HG03135 (cell line): ENCODE data around the gene LCK.

Experiments used
- ATAC-seq: cut with Tn5 transposase; IDR thresholded peaks from one replicate; pipeline ENCODE4 v1.9.1; 2021; ENCODE audit warnings: mild to moderate bottlenecking, moderate library complexity; ENCODE audit not compliant: unreplicated experiment

LCK gene

DNA sequence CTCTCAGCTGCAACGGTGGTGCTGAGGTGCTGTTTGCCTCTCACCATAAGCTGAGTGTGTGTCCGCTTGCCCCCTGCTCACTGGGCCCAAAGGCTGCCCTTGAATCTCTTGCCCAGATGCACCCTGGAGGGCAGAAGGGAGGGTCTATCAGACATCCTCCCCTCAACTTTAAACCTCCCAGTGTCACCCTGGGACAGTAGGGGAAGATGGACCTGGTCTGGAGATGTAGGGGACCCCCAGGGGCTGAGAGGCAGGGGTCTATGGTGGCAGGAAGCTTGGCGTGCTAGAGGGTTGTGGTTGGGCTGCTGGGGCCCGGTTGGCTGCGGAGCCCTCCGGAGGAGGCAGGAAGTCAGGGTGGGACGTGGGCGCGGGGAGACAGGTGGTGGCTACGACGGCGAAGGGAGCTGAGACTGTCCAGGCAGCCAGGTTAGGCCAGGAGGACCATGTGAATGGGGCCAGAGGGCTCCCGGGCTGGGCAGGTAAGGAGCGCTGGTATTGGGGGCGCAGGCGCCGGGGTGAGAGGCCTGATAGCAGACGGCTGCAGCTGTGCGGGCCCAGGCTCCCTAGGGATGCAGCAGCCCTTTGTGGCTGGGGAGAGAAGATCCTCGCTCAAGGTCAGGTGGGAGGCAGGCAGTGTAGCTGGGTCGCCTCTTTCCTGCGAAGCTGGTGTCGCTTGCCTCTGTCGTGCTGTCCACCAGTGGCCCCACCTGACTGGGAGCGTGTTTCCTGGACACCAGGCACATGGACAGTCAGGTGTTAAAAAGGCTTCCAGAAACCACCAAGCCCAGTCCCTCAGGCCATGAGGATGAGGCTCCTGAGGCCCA, at the start of gene LCK:
Gene LCK (plus strand): TSS at position 373 of the 824 bp plus-strand sequence. CDS start 23,065 bp downstream, outside the sequence.
- no peak for ATAC-seq

DNA sequence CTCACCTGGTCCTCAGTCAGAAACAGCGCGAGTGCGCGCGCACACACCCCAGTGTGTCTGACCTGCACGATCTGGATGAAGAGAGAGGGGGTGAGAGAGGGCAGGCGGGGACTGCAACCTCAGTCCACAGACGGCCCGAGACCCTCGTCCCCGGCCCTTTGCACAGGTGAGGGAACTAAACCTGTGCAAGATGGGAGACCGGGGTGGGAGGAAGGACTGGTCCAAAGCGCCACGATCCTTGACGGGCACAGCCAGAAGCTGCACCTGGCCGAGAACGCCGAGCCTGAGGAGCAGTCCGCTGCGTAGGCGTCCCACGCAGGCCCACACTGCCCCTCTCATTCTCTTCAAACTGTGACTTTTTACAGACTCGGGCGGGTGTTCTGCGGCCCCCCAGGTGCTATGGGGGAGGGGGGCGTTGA, 46.1 kb upstream of the LCK start:
- ATAC-seq = no peak

DNA sequence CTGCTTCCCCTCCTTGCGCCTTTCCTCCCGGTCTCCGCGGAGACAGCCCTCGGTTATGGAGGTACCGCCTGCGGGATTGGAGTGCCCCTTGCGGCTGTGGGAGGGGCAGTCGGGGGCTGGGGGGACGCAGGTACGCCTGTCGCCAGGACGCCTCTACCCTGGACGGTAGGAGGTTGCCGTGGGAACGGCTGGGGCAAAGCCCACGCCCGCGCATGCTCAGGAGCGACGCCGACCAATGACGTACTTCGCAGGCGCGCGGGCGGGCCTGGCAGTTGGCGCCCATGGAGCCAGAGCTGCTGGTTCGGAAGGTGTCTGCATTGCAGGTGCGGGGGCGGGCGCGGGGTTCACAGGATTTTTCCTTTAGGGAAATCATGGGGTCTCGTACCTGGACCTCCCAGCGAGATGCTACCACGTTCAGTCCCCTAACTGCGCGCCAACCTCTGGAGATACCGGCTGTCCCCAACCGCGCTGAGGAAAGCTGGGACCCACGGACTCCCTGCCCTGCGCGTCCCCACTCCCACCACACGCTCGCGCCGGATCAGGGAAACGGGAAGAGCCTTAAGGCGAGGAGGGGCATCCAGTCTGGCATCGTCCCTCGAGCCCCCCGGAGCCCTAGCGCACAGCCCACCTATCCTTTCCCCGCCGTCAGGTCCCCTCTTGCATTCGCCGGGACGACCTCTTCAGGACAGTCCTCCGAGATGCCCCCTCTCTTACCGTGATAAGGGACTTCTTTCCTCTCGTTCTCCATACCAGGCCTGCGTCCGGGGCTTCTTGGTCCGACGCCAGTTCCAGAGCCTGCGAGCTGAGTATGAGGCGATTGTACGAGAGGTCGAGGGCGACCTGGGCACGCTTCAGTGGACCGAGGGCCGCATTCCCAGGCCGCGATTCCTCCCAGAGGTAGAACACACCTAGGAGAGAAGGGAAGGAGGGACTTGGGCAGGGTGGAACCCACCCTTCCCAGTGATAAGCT, 45.4 kb upstream of the LCK start, which contains the start of gene IQCC:
Gene IQCC (plus strand): TSS at position 271 of the 970 bp plus-strand sequence. CDS start 11 bp downstream, at position 282.
- ATAC-seq = peak; percentile 59

DNA sequence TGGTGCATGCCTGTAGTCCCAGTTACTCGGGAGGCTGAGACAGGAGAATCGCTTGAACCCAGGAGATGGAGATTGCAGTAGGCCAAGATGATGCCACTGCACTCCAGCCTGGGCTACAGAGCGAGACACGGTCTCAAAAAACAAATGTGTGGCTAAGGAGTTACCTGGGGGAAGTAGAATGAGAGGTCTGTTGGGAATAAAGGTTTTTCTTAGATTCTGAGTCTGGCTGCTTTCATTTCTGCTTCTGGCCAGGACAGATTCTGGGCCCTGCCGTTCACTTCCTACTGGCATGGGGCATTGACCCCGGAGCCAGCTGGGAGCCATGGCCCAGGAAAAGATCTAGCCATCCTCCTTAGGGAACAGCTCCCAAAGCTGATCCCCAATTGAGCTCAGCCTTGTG, 42.6 kb upstream of the LCK start:
- ATAC-seq = no peak

DNA sequence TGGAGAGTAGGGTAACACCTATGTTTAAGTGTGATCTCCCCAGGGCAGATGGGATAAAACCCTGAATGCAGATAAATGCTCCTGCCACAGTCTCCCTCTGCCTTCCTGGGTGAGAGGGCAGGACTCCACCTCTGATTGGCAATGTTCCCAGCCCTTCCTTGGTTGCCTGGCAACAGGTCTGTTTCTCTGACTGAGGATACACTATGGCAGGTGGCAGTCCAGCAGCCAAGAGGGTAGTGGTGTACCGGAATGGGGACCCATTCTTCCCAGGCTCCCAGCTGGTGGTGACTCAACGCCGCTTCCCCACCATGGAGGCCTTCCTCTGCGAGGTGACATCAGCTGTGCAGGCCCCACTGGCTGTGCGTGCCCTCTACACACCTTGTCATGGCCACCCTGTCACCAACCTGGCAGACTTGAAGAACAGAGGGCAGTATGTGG, 42.2 kb upstream of the LCK start, which contains the start of gene DCDC2B:
Gene DCDC2B (plus strand): TSS at position 199 of the 438 bp plus-strand sequence. CDS start 5 bp downstream, at position 204.
- no peak for ATAC-seq

DNA sequence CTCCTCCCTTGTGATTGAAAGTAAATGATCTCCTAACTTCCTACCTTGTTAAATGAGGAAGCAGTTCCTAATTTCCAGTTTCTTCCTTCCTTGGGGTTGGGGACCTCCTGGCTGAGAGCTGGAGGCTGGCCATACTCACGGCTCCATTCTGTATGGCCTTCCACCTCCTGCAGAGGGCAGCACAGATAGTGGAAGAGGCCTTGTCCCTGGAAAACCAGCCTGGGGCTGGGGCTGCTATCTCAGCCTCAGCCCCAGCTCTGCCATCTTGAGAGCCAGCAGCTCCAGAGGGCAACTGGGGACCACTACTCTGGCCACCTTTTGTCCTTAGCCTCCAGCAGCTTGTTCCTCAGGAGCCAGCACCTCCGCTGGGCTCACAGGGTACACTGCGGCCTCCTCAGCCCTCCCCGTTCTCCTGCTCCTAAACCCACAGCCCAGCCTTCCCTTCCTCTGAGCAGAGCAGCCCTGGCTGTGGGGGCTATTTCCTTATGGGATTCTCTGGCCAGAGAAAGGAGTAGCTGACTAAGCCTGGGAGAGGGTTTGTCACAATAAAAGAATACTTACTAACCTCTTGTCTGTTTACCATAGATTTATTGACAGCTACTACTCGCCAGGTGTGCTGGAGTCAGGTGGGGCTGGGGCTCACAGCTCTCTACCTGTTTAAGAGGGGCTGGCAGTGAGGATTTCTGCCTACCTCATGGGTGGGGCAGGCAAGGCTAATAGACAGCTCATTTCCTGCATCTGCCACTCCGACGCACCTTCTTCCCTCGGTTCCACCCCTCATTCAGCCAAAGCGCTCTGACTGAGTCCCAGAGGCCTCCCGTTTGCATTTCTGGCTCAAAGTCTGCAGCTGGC, 35.2 kb upstream of the LCK start:
- no peak for ATAC-seq

DNA sequence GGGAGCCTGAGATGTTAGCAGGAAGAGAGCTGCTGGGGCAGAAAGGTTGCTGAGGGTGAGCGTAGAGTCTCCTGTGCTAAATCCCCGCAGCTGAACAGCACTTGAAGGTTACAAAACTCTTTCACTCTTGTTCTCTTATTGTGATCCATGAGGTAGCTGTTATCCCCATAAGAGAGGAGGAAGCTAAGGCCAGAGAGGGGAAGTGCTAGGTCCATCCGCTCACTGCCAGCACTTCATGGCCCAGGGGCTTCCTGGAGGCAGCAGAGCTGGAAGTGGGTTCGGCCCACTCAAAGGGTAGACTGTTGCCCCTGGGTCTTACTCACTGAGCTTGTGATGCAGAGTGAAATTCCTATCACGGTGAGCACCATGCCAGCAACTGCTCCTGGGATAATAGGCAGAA, 34.5 kb upstream of the LCK start:
- ATAC-seq = no peak

DNA sequence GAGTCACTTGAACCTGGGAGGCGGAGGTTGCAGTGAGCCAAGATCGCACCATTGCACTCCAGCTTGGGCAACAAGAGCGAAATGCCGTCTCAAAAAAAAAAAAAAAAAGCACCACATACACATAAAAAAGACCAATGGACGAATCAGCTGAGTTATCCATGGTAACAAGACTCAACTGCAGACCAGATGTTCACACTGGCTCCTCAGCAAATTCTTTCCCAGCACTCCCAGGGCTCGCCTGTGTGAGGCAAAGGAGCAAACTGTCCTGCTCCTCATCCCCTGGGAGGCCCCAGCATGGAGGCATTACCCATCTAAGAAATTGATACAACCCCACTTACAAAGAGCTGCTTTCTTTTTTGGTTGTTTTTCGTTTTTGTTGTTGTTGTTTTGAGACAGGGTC, 32.0 kb upstream of the LCK start:
- no peak for ATAC-seq

DNA sequence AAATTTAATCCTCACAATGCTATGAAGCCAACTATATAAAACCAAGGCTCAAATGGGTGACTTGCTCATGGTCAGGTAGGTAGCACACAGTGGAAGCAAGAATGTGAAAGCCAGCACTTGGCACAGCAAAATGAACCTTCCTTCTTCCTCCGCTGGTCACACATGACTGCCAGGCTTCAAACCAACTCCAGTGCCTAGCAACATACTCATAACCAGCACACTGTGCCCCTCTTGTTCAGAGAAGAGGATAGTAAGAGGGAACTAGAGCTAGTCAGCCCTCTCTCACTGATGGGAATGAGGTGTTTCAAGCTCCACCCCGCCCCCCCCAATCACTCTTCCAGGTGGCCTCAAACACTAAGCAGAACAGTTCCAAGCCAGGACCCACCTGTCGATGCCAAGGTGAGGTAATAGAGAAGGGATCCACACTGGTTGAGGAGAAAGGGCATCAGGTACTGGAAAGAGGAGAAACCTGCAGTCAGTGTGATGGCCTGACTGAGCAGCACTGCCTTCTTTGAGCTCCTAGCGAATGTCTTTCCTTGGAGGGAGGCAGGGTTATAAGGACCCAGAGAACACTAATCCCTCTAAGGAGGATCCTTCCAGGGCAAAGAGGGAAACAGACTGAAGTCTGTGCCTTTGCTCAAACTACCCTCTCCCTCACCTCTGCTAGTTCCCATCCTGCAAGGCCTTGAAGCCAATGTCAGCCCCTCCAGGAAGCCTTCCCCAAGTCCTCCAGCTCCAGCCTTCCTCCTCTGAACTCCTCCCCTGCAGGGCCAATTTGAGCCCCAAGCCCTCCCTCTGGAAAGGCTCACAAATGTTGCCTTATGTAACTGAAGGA, 30.1 kb upstream of the LCK start:
- no peak for ATAC-seq

DNA sequence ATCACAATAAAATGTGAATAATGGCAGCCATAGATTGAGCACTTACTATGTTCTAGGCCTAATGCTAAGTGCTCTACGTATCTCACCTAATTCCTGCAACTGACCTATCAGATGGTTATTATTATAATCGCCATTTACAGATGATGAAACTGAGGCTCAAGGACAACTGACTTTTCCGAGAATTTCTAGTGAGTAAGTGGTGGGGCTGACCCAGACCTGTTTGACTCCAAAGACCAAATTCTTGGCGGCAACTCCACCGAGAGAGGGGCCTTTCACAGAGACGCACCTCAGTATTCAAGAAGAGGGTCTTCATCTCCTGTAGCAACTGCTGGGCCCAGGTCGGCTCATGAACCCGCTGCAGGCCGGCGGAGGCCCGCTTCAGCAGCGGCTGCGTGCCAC, 29.5 kb upstream of the LCK start:
- no peak for ATAC-seq

DNA sequence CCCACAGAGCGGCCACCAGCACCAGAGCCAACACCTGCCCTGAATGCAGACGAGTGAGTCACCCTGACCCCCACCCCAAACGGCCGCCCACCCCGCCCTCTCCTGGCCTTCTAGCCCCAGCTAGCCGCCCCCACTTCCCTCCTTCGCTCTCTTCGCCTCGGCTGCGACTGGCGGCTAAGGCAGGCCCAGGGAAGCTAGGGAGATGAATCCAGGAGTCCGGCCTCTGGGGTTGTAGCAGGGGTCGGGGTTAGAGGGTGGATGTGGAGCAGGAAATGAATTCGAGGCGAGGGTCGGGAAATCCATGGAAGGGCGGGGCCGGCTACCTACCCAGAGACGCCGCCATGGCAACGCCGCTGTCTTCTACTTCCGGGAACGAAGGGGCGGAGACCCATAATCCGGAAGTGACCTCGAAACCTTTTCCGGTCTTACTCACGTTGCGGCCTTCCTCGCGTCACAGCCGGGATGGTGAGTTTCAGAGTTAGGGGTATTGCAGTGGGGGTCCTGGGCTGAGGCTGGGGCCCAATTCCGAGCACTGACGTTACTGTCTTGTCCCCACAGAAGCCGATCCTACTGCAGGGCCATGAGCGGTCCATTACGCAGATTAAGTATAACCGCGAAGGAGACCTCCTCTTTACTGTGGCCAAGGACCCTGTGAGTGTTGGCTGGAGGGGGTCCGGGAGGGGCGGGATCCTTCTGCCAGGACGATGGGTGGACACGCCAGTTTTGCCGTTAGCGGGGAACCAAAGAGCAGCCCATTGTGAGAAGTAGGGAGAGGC, 28.9 kb upstream of the LCK start, which contains the start of the genes EIF3I and TMEM234:
Gene EIF3I (plus strand): TSS at position 428 of the 776 bp plus-strand sequence. CDS start 35 bp downstream, at position 463.
Gene TMEM234 (minus strand): TSS at position 374 of the 776 bp plus-strand sequence. CDS start 31 bp downstream, at position 343.
- ATAC-seq = peak; percentile 89

DNA sequence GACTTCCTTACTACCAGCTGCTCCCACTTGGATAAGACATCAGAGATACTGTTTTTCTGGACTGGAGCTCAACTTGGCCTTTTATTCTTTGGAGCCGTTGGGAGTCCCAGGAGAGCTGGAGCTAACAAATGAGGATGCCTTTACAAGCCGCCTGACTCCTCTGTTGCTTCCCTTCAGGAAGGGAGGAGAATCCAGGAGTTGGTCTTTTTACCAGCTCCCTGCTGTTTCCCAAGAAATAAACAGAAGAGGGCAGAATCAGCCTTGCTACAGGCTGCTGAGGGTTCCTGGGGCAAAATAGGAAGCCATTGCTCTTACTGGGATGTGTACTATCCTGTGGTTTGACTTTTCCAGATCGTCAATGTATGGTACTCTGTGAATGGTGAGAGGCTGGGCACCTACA, 27.4 kb upstream of the LCK start:
- ATAC-seq = no peak

DNA sequence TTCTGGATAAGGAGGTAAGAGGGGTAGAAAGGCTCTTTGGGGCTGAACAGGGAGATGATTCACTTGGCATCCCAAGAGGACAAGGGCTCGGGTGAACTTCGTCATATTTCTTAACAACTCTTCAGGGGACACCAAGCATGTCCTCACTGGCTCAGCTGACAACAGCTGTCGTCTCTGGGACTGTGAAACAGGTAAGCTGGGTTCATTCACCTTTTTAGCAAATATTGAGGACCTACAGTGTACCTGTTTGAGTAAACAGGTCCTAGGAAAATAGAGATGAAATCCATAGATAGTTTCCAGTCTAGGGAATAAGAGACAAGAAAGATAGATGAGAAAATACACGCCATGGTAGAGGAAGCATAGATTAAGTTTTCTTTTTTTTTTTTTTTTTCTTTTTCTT, 26.8 kb upstream of the LCK start:
- ATAC-seq = no peak

DNA sequence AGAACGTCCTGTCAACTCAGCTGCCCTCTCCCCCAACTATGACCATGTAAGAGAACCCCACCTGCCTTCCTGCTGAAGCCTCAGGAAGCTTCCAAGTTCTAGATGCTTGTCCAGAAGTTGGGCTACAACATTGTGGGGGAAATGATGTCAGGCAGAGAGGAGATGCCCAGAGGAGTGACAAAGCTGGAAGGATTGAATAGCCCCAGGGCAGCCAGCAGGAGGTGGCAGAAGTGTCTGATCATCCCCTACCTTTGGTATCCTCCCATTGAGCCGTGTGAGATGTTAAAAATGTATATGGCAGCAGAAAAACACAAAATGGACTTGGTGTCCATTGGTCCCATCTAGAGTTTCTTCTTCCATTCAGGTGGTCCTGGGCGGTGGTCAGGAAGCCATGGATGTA, 22.3 kb upstream of the LCK start:
- ATAC-seq = no peak

DNA sequence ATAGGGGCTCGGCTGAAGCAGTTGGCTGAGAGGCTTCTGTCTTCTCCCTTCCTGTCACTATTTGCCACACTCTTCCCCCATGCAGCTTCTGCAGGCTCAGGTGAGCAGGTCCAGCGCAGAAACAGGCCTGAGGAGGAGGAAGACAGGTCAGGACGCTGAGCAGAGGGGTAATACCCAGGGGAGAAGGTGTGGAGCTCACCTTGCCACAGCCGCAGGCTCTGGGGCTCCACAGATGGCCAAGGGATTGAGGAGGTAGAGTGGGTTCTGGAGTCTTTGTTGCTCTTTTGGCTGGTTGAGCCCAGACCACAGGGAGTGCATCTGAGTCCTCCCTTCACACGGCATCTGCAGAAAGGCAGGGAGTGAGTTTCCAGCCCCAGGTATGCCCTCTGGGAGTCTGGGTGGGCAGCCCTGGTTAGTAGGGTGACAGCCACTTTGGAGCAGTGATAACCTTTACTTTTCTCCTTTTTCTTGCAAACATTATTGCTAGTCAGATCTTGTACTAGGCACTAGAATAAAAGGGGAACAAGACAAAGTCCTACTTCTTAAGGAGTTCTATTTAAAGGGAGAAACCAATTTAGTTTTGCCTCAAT, 19.1 kb upstream of the LCK start:
- no peak for ATAC-seq

DNA sequence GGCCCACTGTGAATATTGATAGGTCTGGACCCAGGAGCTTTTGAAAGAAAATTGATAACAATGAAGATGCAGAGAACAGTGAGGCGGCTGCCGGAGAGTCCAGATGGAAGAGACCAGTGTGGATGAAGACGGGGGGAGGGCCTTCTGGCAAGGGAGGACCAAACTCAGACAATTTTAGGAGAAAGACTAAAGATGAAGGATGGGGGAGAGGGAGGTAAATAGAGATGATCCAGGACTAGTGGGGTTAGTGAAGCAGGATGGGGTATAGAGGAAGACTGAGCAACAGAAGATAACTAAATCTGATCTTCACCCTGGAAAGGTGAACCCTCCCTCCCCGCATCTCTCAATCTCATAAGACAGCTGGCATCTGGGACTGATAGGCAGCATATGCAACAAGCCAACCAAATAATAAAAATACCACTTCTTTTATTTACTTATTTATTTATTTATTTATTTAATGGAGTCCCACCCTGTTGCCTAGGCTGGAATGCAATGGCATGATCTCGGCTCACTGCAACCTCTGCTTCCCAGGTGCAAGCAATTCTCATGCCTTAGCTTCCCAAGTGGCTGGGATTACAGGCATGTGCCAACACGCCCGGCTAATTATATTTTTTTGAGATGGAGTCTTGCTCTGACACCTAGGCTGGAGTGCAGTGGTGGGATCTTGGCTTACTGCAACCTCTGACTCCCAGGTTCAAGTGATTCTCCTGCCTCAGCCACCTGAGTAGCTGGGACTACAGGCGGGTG, 18.3 kb upstream of the LCK start:
- ATAC-seq = no peak

DNA sequence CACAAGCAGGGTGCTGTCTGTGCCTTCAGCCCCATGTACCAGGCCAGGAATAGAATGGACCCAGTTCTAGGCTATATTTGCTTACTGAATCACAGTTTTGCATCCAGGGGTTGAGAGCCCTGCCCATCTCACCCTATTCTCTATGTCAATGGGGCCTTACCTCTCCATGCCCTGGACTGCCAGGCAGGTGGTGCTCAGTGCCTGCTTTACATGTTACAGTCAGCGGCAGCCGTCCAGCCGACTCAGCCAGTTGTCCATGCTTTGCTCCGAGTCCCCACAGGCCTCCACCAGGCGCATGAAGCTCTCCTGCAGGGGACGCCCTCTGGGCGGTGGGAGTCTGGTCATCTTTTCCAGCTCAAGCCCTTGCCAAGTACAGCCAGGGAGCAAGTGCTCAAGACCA, 16.3 kb upstream of the LCK start:
- ATAC-seq = no peak
